Fibroblast of mammary gland (primary cell): ENCODE data around the gene TRIM31.

ENCODE experiments used
- DNase-seq: peaks from one replicate; pipeline ENCODE4 v3.0.0-alpha.2; 2010; ENCODE audit warnings: low read depth
- H3K4me3 ChIP-seq: 2 replicates; pipeline ENCODE4 v1.5.1; 2011; ENCODE audit warnings: low read depth, mild to moderate bottlenecking, low read length, moderate library complexity; ENCODE audit not compliant: control insufficient read depth
- TF ChIP-seq, protein P1 (sequence below): conservative IDR thresholded peaks from 2 replicates; pipeline ENCODE4 v1.5.1; 2011; ENCODE audit warnings: low read depth, low read length, inconsistent platforms; ENCODE audit not compliant: control insufficient read depth, insufficient read depth

Gene TRIM31

DNA sequence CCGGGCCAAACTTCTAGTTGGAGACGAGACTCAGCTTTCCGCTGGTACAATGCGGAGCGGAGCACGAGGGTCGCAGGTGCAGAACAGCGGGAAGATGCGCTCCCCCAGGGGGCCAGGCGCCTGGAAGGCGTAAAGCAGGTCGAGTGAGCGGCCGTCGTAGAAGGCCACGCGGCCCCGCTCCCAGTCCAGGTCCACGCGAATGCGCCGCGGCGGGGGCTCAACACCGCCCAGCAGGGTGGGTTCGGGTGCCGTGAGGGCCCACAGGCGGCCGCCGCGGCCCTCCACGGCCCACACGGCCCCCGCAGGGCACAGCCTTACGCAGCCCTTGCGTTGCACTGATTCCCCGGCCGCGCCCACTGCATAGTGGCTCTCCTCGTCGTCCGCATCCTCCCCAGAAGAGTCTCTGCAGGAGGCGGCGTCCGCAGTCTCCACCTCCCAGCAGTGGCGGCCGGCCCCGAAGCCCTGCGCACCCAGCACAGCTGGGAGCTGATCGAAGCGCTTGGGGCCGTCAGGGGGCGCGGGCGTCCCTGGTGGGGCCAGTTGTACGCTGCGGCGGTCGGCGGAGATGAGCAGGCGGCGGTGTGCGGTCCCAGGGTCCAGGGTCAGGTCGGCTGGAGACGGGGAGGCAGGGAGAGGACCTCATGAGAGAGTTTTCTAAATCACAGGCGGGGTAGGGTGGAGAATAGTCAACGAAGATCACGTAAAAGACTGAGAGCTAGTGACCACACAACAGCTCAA lies 41.6 kb downstream of the TRIM31 start:
- TF ChIP-seq, protein P1, sequence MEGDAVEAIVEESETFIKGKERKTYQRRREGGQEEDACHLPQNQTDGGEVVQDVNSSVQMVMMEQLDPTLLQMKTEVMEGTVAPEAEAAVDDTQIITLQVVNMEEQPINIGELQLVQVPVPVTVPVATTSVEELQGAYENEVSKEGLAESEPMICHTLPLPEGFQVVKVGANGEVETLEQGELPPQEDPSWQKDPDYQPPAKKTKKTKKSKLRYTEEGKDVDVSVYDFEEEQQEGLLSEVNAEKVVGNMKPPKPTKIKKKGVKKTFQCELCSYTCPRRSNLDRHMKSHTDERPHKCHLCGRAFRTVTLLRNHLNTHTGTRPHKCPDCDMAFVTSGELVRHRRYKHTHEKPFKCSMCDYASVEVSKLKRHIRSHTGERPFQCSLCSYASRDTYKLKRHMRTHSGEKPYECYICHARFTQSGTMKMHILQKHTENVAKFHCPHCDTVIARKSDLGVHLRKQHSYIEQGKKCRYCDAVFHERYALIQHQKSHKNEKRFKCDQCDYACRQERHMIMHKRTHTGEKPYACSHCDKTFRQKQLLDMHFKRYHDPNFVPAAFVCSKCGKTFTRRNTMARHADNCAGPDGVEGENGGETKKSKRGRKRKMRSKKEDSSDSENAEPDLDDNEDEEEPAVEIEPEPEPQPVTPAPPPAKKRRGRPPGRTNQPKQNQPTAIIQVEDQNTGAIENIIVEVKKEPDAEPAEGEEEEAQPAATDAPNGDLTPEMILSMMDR, result no peak

DNA sequence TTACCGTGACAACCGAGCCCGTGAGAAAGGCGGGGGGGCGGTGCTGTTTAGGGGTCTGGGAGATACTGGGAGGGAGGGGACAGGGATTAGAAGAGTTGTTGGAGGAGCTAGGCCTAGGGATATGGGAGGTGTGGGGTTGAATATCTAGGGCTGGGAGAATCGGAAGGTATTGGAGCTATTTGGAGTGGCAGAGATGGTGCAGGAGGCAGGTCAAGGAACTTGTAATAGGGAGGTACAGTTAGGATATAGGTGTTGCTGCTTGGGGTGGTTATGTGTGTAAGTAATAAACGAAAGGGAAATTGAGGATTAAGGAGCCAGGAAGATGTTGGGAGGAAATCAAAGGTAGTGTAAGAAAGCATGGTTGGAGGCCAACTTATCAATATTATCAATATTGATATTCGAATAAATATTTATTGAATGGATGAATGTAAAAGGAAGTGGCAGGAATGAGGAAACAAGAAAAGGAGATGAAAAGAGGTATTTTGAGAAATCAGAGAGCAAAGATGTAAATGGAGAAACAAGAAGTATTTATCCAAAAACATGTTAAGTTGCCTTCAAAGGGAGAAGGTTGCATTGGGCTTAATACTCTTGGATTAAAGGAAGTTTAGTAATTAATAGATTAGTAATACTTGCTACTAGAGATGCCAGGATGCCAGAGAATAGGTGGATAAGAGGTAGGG lies 45.3 kb downstream of the TRIM31 start:
- TF ChIP-seq, protein P1, result no peak
- DNase-seq, result no peak

More for the DNA sequence above, 41.6 kb downstream of the TRIM31 start:
- H3K4me3 ChIP-seq, result no peak overlapping the region
- peak; percentile 47 for DNase-seq

DNA sequence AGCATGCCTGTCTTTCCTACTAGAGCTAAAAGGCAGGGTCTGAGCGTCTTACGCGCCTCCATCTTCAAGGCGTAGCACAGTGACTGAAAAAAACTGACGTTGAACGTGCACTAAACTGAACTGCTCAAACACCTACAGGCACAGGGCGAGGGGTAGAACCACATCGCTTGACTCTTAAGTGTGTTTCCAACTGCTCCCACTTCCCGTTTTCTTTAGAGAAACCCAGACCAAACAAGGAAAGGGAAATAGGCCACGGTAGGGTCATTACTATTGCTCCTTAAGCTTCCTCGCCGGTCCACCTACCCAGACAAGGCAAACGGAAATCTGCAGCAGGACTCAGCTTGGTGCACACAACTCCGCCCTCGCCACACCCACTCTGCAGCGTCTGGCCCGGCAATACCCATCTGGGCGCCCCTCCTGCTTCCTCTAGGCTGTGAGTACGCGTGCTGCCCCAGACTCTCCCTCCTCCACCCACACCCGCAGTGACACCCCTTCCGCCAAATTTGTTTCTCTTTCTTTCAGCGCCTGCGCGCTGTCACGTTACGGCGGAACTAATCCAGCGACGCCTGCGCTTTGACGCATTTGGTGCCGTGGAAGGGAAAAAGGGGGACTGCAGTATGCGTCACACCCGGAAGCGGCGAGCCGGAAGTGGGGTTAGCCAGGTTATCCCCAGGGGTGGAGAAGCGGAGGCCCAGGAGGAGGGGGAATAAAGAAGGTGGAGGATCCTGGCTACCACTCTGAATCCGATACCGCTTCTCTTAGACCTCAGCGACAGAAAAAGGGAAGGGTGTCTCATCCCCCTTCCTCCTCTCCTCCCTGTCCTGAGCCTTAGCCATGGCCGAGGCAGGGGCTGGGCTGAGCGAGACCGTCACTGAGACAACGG lies 46.1 kb downstream of the TRIM31 start, which contains the start of gene PPP1R11:
PPP1R11 (plus strand) TSS at position 622 of the 883 bp plus-strand sequence; CDS start at position 835, 213 bp downstream.
- peak; percentile 99 for DNase-seq
- TF ChIP-seq, protein P1, result no peak
- H3K4me3 ChIP-seq, result peak within 1 kb of the TSS; percentile 93

More for the DNA sequence above, 45.3 kb downstream of the TRIM31 start:
- H3K4me3 ChIP-seq, result peak overlapping the region; percentile 93

DNA sequence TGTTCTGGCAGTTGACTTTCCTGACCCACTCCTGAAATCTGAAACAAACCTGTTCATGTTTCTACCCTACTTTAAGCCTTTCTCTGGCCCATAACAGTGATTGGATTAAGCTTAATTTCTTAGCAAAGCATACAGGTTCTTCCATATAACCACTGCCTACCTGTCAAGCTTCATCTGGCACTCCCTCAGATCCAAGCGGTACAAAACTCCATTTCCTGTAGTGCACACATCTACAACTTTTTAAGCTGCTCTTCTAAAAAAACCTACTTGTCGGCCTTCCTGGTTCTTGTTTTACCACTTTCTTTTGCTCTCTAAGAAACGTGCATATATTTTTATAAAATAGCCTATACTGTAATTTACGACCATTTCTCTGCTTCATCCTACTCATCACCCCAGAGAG lies 46.8 kb downstream of the TRIM31 start:
- H3K4me3 ChIP-seq, result peak overlapping the region; percentile 93
- no peak for DNase-seq
- TF ChIP-seq, protein P1, result no peak

DNA sequence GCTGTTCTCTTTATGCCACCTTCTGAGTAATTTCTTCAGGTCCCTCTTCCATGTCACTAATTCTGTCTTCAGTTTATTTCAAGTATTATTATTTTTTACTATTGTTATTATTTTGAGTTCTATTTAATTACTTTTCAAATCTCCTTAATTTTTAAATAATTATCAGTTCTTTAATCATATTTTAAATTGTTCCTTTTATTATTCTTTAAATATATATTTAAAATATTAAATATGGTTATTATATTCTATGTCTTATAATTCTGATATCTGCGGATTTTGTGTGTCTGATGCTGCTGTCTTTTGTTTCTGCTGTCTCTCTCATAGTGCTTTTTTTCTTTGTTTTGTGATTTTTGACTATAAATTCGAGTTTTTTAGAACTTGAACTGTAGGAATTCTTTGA lies 49.6 kb downstream of the TRIM31 start:
- TF ChIP-seq, protein P1, result no peak
- H3K4me3 ChIP-seq, result no peak overlapping the region

DNA sequence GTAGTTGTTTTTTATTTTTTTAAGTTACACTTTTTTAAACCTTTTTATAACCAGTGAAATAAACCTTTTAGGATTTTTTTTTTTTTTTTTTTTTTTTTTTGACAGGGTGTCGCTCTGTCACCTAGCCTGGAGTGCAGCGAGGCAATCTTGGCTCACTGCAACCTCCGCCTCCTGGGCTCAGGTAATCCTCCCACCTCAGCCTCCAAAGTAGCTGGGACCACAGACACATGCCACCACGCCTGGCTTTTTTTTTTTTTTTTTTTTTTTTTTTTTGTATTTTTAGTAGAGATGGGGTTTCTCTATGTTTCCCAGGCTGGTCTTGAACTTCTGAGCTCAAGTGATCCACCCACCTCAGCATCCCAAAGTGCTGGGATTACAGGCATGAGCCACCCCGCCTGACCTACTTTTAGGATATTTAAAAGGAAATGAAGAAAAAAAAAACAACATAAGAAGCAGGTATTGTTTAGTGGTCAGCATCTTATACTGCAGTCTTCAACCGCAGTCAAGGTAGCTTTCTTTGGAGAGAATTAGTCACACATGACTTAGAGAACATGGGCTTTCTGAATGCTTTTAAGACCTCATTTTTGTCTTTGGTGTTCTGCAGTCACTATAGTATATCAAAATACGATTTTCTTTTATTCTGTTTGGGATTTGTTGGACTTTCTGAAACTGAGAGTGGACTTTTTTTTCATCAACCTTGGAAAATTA lies 50.3 kb downstream of the TRIM31 start:
- no peak for DNase-seq
- TF ChIP-seq, protein P1, result no peak
- peak overlapping the region; percentile 90 for H3K4me3 ChIP-seq

More for the DNA sequence above, 49.6 kb downstream of the TRIM31 start:
- no peak for DNase-seq
